Heart right ventricle (tissue), 16 donors: ENCODE measurements around the gene ANTXR1. TPM values are rescaled to one million over a fixed set of nuclear protein-coding genes. Genes with fewer than 3 reads are reported as not detected.

ENCODE experiments used
- ATAC-seq, 8 donors: fragments of 200-7000 bp; cut with Tn5 transposase; one replicate each; pipeline ENCODE4 v1.9.1; 2020; ENCODE audit warnings: mild to moderate bottlenecking in 8 of 8, moderate library complexity in 8 of 8, moderate number of reproducible peaks in 1 of 8
- DNase-seq, 2 donors: peaks; one replicate each; pipeline ENCODE4 v3.0.0-alpha.2; 2020
- H3K27ac ChIP-seq, 10 donors: fragments of 200-600 bp; sonication (generic) in 2 of 10; one replicate each; pipeline versions ENCODE4 v1.5.0 to v1.8.0; 2020 to 2022; ENCODE audit warnings: mild to moderate bottlenecking in 3 of 10
- H3K27me3 ChIP-seq, 7 donors: fragments of 200-600 bp; one replicate each; pipeline ENCODE4 v1.8.0; 2021 to 2022; ENCODE audit warnings: mild to moderate bottlenecking in 2 of 7
- H3K36me3 ChIP-seq, 9 donors: fragments of 200-600 bp; sonication (generic) in 1 of 9; one replicate each; pipeline versions ENCODE4 v1.5.0 to v1.8.0; 2020 to 2022; ENCODE audit warnings: mild to moderate bottlenecking in 2 of 9
- H3K4me1 ChIP-seq, 9 donors: fragments of 200-600 bp; sonication (generic) in 1 of 9; one replicate each; pipeline versions ENCODE4 v1.5.0 to v1.8.0; 2020 to 2022; ENCODE audit warnings: mild to moderate bottlenecking in 4 of 9
- H3K4me3 ChIP-seq, 10 donors: fragments of 200-600 bp; sonication (generic) in 2 of 10; one replicate each; pipeline versions ENCODE4 v1.5.0 to v1.8.0; 2020 to 2022; ENCODE audit warnings: mild to moderate bottlenecking in 7 of 10, moderate library complexity in 2 of 10
- H3K9me3 ChIP-seq, 11 donors: fragments of 200-600 bp in 10 of 11; sonication (generic) in 2 of 11; one replicate each; pipeline versions ENCODE4 v1.5.0 to v1.8.0; 2013 to 2022; ENCODE audit warnings: mild to moderate bottlenecking in 2 of 11, control low read depth in 1 of 11, moderate library complexity in 1 of 11
- WGBS, 2 donors: extraction: QIAGEN DNeasy Blood & Tissue Kit; methylation state at CpG; one replicate each; pipeline ENCODE4 v1.1.7; 2013; ENCODE audit warnings: inconsistent platforms in 1 of 2; 5-methylcytosine and 5-hydroxymethylcytosine counted together
- intact Hi-C, 10 donors: fragments of 100-400 bp; cut with DNase I; formaldehyde crosslinking; loops; one replicate each; pipeline versions ENCODE4 v1.11.1 to v1.14.2; 2022
- polyA plus RNA-seq, 2 donors: library from polyadenylated mRNA; stranded (reverse); fragments of 200-250 nt; gene quantifications; one replicate each; pipeline ENCODE4 v1.2.3, GENCODE V29; 2013
- total RNA-seq, 10 donors: library from RNA; stranded (reverse); fragmentation: NEBNext Ultra II Directional in 3 of 10; extraction: Animal tissue kit (Norgen Biotek cat#: 25700) in 3 of 10; gene quantifications; one replicate each; pipeline versions ENCODE4 v1.2.1 to v1.2.4, GENCODE V29; 2021 to 2023
- TF ChIP-seq, protein P1 (sequence below), 9 donors: fragments of 200-600 bp; sonication (generic) in 2 of 9; IDR thresholded peaks; one replicate each; pipeline versions ENCODE4 v1.5.0 to v1.8.0; 2021 to 2022; ENCODE audit warnings: antibody characterized with exemption in 9 of 9, mild to moderate bottlenecking in 5 of 9, moderate library complexity in 1 of 9
- donor health status: Arrhythmogenic right ventricular cardiomyopathy.
- donor health status: ischemic (EF 13 %, LVEDD 7.1; RV severe dilation, severe dysfunction).
- donor health status: healthy with polysubstance abuse.
- donor health status: DM: no; HTN: yes; CAD: no.
- donor health status: DM: no; HTN: no; CAD: no.
- donor health status: ischemic (EF 25% LVEDD 6.9; RV normal size, moderate dysfunction).
- donor health status: ischemic (EF 25% LVEDD 5.7; RV mildly dilated, moderate dysfunction).
- donor health status: healthy.
- donor health status: DM: yes; HTN: yes; CAD: no.
- donor health status: Ischemic cardiomyopathy.
- donor health status: ischemic (EF 35%, LVEDD 5.7; RV mildly dilated, moderate dysfunction).
- donor health status: nonischemic (EF 11% LVEDD 7.7; RV severe dilation, severe dysfunction).
- donor health status: DM: yes; HTN: yes; CAD: no.
- donor health status: PGD.
- donor health status: ischemic (EF 29% LVEDD 5.4; RV normal size, mild dysfunction).
- donor health status: nonischemic (EF 23%, LVEDD 6.1; RV moderate dilation, normal function).

ANTXR1 gene
- total and polyA plus RNA-seq, 12 donors: 8.9 to 33.1 (median 24.1) TPM

DNA sequence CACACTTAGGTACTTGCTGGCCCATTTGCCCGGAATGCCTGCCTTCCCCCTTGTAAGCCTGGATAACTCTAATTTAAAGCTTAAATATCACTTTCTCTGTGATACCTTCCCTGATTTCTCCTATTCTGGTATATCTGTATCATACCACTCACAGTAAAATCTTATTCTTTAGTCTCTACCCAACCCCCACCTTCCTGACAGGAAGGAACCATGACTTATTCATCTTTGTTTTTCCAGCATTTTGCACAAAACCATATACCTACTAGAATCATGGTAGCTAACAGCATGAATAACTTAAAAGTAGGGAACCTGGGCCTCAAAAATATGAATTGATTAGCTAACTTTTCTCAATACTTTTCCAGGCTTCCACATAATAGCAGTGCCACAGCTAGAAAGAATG is 262.5 kb downstream of the ANTXR1 start:
- no peaks in the 10 kb centered on the region for H3K9me3 ChIP-seq
- ATAC-seq: no peak
- intact Hi-C loops: no loop called here
- H3K36me3 ChIP-seq: no peaks in the 10 kb centered on the region
- peaks cover 0 to 20% (median 0%) of the 10 kb centered on the region in 9 donors for H3K4me1 ChIP-seq
- DNase-seq: no peak
- H3K27me3 ChIP-seq: no peaks in the 10 kb centered on the region
- TF ChIP-seq, protein P1, sequence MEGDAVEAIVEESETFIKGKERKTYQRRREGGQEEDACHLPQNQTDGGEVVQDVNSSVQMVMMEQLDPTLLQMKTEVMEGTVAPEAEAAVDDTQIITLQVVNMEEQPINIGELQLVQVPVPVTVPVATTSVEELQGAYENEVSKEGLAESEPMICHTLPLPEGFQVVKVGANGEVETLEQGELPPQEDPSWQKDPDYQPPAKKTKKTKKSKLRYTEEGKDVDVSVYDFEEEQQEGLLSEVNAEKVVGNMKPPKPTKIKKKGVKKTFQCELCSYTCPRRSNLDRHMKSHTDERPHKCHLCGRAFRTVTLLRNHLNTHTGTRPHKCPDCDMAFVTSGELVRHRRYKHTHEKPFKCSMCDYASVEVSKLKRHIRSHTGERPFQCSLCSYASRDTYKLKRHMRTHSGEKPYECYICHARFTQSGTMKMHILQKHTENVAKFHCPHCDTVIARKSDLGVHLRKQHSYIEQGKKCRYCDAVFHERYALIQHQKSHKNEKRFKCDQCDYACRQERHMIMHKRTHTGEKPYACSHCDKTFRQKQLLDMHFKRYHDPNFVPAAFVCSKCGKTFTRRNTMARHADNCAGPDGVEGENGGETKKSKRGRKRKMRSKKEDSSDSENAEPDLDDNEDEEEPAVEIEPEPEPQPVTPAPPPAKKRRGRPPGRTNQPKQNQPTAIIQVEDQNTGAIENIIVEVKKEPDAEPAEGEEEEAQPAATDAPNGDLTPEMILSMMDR (IDR thresholded peaks at IDR 0.05): no peak
- no peak overlapping the region for H3K4me3 ChIP-seq
- no peak overlapping the region for H3K27ac ChIP-seq
- WGBS, 2 donors: 94 to 100% methylated on average over 1 of the region's 1 CpG

DNA sequence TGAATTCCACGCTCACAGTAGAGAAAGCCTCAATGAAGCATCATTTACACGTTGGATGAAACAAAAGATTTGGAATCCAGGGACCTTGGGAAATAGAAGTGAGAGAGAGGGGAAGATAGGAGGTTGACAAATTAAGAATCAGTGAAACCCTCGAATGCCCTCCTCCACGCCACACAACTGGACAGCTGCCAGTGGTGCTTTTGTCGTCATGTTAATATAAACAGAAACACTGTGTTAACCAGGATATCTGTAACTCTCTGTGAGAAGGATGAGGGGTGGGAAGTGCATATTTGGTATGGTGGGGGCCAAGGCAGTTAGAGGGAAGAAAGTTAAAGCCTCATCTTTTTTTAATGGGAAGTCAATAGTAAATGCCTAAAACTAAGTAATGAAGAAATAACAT is 265.4 kb downstream of the ANTXR1 start:
- ATAC-seq: no peak
- WGBS, 2 donors: 28 to 40% methylated on average over 5 of the region's 5 CpGs
- no peak overlapping the region for H3K4me3 ChIP-seq
- no peaks in the 10 kb centered on the region for H3K9me3 ChIP-seq
- no peaks in the 10 kb centered on the region for H3K27me3 ChIP-seq
- H3K4me1 ChIP-seq: no peaks in the 10 kb centered on the region
- DNase-seq: no peak
- H3K27ac ChIP-seq: no peak overlapping the region
- H3K36me3 ChIP-seq: no peaks in the 10 kb centered on the region
- TF ChIP-seq, protein P1 (IDR thresholded peaks at IDR 0.05): no peak
- intact Hi-C loops: no loop called here

DNA sequence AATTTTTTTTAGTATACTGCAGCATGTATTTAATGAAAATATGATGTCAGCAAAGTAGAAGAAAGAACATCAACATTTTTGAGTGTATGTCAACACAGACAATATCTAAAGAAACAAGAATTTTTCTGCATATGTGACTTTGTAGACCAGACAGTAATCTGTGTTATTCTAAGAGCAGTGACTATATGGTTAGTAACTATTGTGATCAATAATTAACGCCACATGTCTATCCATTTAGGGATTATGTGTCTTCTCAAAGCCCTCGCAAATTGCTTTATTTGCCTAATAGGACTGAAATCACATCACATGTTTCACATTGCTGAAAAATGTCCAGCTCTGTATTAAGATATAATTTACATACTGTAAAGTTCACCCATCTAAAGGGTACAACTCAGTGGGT is 266.2 kb downstream of the ANTXR1 start:
- Histone ChIP-seq H3K27ac (no peak overlapping the region), H3K9me3 (no peaks in the 10 kb centered on the region), H3K4me1 (no peaks in the 10 kb centered on the region), H3K36me3 (no peaks in the 10 kb centered on the region), H3K4me3 (no peak overlapping the region), H3K27me3 (no peaks in the 10 kb centered on the region)
- intact Hi-C loops: no loop called here
- 97 to 98% methylated on average over 2 of the region's 2 CpGs for WGBS, 2 donors
- TF ChIP-seq, protein P1 (IDR thresholded peaks at IDR 0.05): no peak
- DNase-seq (no peak), ATAC-seq (no peak)

DNA sequence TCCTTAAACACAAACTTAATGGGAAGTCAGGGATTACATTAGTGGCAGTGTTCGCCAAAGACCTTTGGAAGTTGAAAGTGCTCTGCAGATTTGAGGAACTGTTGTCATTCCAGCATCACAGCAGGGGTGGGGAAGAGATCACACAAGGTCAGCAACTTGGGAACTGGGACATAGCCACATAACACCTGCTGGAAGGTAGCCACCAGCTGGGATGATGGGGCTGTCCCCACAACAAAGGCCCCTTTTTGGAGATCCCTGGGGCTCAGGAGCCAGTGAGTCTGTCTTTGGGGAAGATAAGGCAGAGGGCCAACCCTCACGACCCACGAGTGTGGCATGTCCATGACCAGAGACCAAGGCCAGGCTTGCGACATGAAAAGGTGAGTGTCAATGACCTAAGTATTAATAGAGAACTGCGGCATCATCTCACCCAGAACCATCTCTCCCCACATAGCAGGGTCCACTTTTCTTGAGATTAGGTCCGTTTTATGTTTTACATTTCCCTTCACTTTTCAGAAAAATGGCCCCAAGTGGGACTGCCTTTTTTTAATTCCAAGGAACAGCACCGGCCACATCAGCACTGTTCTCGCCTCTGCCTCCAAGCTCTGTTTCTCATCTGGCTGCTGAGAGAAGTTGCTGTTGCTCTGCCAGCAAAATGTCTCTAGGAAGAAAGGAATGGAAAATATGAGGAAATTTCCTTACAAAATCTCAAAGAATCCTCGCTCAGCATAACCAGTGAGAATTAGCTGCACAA is 267.1 kb downstream of the ANTXR1 start:
- intact Hi-C loops: no loop called here
- Histone ChIP-seq H3K4me3 (no peak overlapping the region), H3K27me3 (no peaks in the 10 kb centered on the region), H3K27ac (no peak overlapping the region), H3K9me3 (no peaks in the 10 kb centered on the region), H3K4me1 (no peaks in the 10 kb centered on the region), H3K36me3 (no peaks in the 10 kb centered on the region)
- no peak for DNase-seq
- 79% methylated on average over 9 of the region's 9 CpGs for WGBS, 2 donors
- peak in 5 of 8 donors; percentile 12 to 63 (median 39) for ATAC-seq
- TF ChIP-seq, protein P1 (IDR thresholded peaks at IDR 0.05): no peak
